Measurements from ENCODE around the gene AFG1L. TPM values are rescaled to one million over a fixed set of nuclear protein-coding genes. Genes with fewer than 3 reads are reported as not detected.

AFG1L gene
- total and polyA plus RNA-seq, 2 experiments from 2014 or later = 4.1 to 8.7 TPM

DNA sequence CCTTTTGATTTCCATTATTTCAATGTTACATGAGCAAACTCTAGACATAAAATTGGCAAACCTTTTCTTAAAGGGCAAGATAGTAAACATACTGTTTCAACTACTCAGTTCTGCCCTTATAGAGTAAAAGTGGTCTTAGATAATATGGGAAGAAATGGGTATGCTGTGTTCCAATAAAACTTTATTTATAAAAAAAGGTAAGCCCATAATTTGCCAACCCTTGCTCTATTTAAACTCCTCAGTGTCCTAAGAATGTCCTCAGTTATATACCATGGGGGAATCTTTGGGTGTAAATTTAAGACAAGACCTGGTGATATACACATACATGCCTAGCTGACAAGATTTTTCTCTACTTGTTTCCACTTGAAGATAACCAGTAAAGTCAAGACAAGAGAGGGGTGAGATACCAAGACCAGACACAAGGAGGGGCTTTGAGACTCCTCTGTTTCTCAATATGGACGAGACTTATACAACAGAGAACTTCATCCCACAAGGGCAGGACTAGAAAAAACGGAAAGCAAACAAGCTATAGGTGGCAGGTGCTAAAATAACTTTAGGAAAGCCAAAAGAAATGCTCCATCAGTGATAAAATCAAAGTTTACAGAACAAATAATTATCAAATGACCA is 44.5 kb upstream of the AFG1L start:
- Histone ChIP-seq H3K4me3 (no peak overlapping the region), H3K27me3 (ENCODE audit: insufficient read depth) (no peaks in the 10 kb centered on the region), H3K79me2 (replicated peaks; ENCODE audit: insufficient read depth) (peaks cover 83% of the 10 kb centered on the region), H3K27ac (ENCODE audit: low read depth) (no peak overlapping the region), H3K9me2 (ENCODE audit: insufficient read depth) (no peaks in the 10 kb centered on the region), H2AFZ (no peak overlapping the region), H3F3A (replicated peaks; ENCODE audit: low read depth) (no peaks in the 10 kb centered on the region), H3K4me2 (no peak overlapping the region), H3K4me1 (ENCODE audit: insufficient read depth) (no peaks in the 10 kb centered on the region), H4K20me1 (replicated peaks; ENCODE audit: insufficient read depth) (peaks cover 12% of the 10 kb centered on the region; the same call in 1 of the 2 replicates), H3K36me3 (ENCODE audit: insufficient read depth) (no peaks in the 10 kb centered on the region)
- Mint-ChIP-seq H3K27me3 (ENCODE audit: insufficient read depth, low read depth, poor library complexity) (peaks cover 1% of the 10 kb centered on the region), H3K9me3 (no peaks in the 10 kb centered on the region), H3K4me1 (0 out of 3 replicates have a peak, but pooled peaks cover 3% of the 10 kb centered on the region), H3K4me3 (no peak overlapping the region), H3K36me3 (ENCODE audit: low read depth) (peaks cover 7% of the 10 kb centered on the region; the same call in 2 of the 3 replicates), H3K27ac (no peak overlapping the region)
- DNase-seq (ENCODE audit: low spot score) (peak; percentile 75), ATAC-seq (peak; percentile 89)
- TF ChIP-seq POLR2AphosphoS5 (IDR thresholded peaks at IDR 0.05; ENCODE audit: low read depth) = no peak
- TF ChIP-seq, protein P1, sequence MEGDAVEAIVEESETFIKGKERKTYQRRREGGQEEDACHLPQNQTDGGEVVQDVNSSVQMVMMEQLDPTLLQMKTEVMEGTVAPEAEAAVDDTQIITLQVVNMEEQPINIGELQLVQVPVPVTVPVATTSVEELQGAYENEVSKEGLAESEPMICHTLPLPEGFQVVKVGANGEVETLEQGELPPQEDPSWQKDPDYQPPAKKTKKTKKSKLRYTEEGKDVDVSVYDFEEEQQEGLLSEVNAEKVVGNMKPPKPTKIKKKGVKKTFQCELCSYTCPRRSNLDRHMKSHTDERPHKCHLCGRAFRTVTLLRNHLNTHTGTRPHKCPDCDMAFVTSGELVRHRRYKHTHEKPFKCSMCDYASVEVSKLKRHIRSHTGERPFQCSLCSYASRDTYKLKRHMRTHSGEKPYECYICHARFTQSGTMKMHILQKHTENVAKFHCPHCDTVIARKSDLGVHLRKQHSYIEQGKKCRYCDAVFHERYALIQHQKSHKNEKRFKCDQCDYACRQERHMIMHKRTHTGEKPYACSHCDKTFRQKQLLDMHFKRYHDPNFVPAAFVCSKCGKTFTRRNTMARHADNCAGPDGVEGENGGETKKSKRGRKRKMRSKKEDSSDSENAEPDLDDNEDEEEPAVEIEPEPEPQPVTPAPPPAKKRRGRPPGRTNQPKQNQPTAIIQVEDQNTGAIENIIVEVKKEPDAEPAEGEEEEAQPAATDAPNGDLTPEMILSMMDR (conservative IDR thresholded peaks at IDR 0.05; ENCODE audit: low read depth in 2 of 2) = peak; percentile 68 to 72

DNA sequence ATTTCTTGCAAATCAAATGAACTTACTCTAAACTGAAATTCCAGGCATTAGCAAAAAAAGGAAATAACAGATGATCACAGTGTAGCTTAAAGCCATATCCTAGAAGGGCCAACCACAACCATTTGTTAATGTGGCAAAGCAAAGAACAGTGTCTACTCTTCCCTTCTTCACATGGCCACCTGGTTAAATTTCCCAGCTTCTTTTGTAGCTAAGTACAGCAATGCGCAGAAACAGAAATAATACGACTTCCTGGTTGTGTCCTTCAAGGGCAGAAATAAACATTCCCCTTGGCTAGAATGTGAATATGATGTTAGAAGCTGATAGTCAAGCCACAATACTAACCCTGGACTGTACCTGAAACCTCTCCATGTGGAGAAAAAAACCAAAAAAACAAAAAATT is 43.6 kb upstream of the AFG1L start:
- Histone ChIP-seq H3K4me2 (no peak overlapping the region), H3K36me3 (ENCODE audit: insufficient read depth) (no peaks in the 10 kb centered on the region), H3K9me2 (ENCODE audit: insufficient read depth) (no peaks in the 10 kb centered on the region), H3K4me3 (no peak overlapping the region), H3K27me3 (ENCODE audit: insufficient read depth) (no peaks in the 10 kb centered on the region), H3K79me2 (replicated peaks; ENCODE audit: insufficient read depth) (peaks cover 88% of the 10 kb centered on the region), H2AFZ (no peak overlapping the region), H3K4me1 (ENCODE audit: insufficient read depth) (no peaks in the 10 kb centered on the region), H3F3A (replicated peaks; ENCODE audit: low read depth) (no peaks in the 10 kb centered on the region), H4K20me1 (replicated peaks; ENCODE audit: insufficient read depth) (peaks cover 12% of the 10 kb centered on the region; the same call in 1 of the 2 replicates), H3K27ac (ENCODE audit: low read depth) (0 out of 2 replicates have a peak overlapping the region, but pooled peaks have one; percentile 39)
- Mint-ChIP-seq H3K27ac (no peak overlapping the region), H3K4me1 (0 out of 3 replicates have a peak, but pooled peaks cover 3% of the 10 kb centered on the region), H3K9me3 (no peaks in the 10 kb centered on the region), H3K36me3 (ENCODE audit: low read depth) (no peaks in the 10 kb centered on the region), H3K27me3 (ENCODE audit: insufficient read depth, low read depth, poor library complexity) (no peaks in the 10 kb centered on the region), H3K4me3 (no peak overlapping the region)
- no peak for DNase-seq (ENCODE audit: low spot score)
- no peak for ATAC-seq
- TF ChIP-seq, protein P2, sequence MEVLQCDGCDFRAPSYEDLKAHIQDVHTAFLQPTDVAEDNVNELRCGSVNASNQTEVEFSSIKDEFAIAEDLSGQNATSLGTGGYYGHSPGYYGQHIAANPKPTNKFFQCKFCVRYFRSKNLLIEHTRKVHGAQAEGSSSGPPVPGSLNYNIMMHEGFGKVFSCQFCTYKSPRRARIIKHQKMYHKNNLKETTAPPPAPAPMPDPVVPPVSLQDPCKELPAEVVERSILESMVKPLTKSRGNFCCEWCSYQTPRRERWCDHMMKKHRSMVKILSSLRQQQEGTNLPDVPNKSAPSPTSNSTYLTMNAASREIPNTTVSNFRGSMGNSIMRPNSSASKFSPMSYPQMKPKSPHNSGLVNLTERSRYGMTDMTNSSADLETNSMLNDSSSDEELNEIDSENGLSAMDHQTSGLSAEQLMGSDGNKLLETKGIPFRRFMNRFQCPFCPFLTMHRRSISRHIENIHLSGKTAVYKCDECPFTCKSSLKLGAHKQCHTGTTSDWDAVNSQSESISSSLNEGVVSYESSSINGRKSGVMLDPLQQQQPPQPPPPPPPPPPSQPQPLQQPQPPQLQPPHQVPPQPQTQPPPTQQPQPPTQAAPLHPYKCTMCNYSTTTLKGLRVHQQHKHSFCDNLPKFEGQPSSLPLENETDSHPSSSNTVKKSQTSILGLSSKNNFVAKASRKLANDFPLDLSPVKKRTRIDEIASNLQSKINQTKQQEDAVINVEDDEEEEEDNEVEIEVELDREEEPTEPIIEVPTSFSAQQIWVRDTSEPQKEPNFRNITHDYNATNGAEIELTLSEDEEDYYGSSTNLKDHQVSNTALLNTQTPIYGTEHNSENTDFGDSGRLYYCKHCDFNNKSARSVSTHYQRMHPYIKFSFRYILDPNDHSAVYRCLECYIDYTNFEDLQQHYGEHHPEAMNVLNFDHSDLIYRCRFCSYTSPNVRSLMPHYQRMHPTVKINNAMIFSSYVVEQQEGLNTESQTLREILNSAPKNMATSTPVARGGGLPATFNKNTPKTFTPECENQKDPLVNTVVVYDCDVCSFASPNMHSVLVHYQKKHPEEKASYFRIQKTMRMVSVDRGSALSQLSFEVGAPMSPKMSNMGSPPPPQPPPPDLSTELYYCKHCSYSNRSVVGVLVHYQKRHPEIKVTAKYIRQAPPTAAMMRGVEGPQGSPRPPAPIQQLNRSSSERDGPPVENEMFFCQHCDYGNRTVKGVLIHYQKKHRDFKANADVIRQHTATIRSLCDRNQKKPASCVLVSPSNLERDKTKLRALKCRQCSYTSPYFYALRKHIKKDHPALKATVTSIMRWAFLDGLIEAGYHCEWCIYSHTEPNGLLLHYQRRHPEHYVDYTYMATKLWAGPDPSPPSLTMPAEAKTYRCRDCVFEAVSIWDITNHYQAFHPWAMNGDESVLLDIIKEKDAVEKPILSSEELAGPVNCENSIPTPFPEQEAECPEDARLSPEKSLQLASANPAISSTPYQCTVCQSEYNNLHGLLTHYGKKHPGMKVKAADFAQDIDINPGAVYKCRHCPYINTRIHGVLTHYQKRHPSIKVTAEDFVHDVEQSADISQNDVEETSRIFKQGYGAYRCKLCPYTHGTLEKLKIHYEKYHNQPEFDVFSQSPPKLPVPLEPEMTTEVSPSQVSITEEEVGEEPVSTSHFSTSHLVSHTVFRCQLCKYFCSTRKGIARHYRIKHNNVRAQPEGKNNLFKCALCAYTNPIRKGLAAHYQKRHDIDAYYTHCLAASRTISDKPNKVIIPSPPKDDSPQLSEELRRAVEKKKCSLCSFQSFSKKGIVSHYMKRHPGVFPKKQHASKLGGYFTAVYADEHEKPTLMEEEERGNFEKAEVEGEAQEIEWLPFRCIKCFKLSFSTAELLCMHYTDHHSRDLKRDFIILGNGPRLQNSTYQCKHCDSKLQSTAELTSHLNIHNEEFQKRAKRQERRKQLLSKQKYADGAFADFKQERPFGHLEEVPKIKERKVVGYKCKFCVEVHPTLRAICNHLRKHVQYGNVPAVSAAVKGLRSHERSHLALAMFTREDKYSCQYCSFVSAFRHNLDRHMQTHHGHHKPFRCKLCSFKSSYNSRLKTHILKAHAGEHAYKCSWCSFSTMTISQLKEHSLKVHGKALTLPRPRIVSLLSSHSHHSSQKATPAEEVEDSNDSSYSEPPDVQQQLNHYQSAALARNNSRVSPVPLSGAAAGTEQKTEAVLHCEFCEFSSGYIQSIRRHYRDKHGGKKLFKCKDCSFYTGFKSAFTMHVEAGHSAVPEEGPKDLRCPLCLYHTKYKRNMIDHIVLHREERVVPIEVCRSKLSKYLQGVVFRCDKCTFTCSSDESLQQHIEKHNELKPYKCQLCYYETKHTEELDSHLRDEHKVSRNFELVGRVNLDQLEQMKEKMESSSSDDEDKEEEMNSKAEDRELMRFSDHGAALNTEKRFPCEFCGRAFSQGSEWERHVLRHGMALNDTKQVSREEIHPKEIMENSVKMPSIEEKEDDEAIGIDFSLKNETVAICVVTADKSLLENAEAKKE (CRISPR knock-in tag; IDR thresholded peaks at IDR 0.05) = no peak
- no peak for TF ChIP-seq STAT1 (IDR thresholded peaks at IDR 0.05; ENCODE audit: unreplicated experiment)
- no peak for TF ChIP-seq EZH2phosphoT487 (IDR thresholded peaks at IDR 0.05; ENCODE audit: unreplicated experiment)
- no peak for TF ChIP-seq POLR2AphosphoS5 (IDR thresholded peaks at IDR 0.05; ENCODE audit: low read depth)
- TF ChIP-seq ZNF114 (CRISPR knock-in tag; IDR thresholded peaks at IDR 0.05) = no peak
- TF ChIP-seq, protein P3, sequence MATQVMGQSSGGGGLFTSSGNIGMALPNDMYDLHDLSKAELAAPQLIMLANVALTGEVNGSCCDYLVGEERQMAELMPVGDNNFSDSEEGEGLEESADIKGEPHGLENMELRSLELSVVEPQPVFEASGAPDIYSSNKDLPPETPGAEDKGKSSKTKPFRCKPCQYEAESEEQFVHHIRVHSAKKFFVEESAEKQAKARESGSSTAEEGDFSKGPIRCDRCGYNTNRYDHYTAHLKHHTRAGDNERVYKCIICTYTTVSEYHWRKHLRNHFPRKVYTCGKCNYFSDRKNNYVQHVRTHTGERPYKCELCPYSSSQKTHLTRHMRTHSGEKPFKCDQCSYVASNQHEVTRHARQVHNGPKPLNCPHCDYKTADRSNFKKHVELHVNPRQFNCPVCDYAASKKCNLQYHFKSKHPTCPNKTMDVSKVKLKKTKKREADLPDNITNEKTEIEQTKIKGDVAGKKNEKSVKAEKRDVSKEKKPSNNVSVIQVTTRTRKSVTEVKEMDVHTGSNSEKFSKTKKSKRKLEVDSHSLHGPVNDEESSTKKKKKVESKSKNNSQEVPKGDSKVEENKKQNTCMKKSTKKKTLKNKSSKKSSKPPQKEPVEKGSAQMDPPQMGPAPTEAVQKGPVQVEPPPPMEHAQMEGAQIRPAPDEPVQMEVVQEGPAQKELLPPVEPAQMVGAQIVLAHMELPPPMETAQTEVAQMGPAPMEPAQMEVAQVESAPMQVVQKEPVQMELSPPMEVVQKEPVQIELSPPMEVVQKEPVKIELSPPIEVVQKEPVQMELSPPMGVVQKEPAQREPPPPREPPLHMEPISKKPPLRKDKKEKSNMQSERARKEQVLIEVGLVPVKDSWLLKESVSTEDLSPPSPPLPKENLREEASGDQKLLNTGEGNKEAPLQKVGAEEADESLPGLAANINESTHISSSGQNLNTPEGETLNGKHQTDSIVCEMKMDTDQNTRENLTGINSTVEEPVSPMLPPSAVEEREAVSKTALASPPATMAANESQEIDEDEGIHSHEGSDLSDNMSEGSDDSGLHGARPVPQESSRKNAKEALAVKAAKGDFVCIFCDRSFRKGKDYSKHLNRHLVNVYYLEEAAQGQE (IDR thresholded peaks at IDR 0.05; ENCODE audit: unreplicated experiment) = no peak

Data from GM23338 (cell line).